Embryonic facial prominence (tissue), 1 donor: ENCODE measurements around the gene ATP6V0C.

ENCODE experiments used
- DNase-seq: peaks from one replicate; pipeline ENCODE4 v3.0.0-alpha.2; 2016; ENCODE audit errors: extremely low spot score

Gene ATP6V0C

GRCh38 chr16:2490190-2491105 is 23.3 kb upstream of the ATP6V0C start:
- DNase-seq, result no peak

DNA sequence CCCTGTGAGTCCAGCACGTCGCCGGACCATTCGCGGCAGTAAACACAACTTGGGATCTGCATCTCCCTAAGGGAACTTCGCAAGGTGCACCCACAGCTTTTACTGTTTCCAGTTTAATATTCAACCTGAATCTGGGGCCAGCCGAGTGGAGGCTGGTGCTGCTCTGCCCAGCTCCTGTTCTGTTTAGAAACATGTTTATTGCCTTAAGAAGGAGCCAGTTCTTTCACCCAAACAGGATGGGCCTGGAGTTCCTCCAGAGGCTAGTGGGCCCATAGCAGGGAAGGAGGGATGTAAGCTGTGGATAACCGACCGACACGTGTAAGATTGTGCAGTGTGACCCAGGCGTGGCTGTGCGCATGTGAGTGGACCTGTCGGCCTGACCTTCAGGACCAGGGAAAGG is 21.5 kb upstream of the ATP6V0C start:
- DNase-seq, result no peak

DNA sequence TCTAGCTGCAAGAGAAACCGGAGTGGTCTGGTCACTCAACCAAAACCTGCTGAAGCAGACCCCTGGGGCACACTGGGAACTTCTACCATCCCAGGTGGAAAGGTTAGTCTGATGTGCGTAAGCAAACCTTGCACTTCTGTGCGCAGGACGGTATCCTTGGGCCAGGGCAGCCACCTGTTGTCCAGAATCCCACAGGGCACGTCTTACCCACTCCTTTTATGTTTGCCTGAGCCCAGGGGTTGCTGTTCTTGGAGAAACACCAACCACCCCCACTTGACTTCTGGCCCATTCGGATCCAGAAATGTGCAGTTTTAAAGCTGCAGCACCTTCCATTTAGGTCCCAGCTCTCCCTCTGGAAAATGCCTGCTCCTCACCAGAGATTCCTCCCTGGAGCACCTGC is 20.1 kb upstream of the ATP6V0C start:
- DNase-seq, result no peak

- no peak for DNase-seq
These were observed 19.1 kb upstream of the ATP6V0C start for GRCh38 chr16:2494616-2495015.

- DNase-seq, result no peak
These were observed 18.7 kb upstream of the ATP6V0C start for GRCh38 chr16:2495041-2495440.

GRCh38 chr16:2496223-2497115 is 17.3 kb upstream of the ATP6V0C start:
- DNase-seq, result no peak

DNA sequence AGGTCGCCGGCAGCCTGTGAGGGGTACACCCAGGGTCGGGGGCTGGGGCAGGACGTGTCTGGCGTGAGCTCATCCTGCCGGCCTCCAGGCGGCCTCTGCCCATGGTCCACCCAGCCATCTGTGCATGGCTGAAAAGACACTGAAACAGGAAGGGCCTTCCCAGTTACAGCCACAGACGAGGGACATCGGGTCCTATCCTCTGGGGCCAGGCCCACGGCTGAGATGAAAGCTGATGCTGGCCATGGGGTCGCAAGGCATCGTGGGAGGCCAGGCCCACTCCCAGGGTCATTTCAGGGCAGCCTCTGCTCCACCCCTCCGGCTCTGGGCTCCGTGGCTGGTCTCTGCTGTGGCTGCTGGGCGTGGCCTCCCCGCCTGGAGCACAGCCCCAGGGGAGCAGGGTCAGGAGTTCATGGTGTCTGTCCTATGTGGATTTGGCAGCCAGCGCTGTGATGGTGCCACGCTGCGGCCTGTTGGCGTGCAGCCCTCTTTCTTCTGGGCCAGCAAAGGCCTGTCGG is 16.6 kb upstream of the ATP6V0C start:
- DNase-seq, result no peak

DNA sequence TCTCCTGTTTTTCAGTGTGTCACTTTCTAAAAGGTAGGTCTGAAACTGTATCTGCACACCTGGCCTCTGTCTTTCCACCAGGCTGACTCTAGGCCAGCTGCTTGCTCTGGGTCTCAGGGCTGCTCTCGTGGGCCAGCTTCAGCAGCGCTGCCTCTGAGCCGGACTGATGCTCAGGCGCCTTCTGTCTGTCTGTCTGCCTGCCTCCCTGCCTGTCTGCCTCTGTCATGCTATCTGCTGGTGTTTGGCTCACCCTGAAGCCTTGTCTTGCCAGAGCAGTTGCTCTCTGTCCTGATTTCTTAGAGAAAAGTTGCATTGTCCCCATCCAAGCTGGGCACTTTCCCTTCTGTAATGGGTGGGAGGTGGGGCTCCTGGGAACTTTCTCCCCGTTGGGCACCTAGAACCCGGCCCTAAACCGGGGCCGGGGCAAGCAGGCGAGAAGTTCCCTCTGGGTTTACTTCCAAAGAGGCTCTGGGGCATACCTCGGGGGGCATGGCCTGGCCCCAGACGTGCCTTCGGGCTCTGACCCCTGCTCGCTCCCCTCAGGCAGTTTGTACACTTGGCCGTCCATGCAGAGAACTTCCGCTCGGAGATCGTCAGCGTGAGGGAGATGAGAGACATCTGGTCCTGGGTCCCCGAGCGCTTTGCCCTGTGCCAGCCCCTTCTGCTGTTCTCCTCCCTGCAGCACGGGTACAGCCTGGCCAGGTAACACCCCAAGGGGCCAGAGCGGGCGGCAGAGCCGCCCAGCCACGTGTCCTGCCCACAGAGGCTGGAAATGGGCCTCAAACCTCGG is 15.9 kb upstream of the ATP6V0C start:
- no peak for DNase-seq

DNA sequence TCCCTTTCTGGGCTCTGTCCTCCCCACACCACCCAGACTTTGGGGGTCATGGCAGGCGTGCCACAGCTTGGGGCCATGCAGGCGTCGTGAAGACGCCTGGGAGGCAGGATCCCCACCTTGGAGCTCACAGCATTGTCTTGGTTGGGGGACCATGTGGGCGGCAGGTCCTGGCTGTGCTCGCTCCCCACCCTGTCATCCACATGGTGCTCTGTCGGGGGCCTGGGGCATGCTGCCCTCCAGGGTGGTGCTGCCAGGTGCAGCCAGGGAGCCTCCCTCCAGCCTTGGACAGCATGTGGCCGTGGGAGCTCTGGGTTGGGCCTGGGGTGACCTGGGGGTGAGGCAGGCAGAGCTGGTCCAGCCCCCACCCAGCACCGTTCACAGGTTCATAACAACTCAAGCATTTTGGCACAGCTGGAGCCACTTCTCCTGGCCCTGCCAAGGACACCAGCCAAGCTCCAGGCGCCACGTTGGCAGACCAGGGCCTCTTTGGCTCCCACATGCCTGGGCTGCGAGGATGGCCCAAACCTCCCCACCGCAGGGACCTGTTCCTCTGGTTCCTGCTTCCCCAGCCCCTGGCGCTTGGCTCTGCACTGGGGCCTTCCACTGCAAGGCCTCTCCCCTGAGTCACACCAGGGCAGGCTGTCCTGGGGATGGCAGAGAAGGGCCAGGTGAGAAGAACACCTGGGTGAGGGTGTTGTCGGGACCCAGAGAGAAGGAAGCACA is 15.1 kb upstream of the ATP6V0C start:
- no peak for DNase-seq

- DNase-seq, result no peak
These were observed 14.3 kb upstream of the ATP6V0C start for GRCh38 chr16:2499454-2499853.

GRCh38 chr16:2499890-2500429 is 13.8 kb upstream of the ATP6V0C start:
- DNase-seq, result no peak

DNA sequence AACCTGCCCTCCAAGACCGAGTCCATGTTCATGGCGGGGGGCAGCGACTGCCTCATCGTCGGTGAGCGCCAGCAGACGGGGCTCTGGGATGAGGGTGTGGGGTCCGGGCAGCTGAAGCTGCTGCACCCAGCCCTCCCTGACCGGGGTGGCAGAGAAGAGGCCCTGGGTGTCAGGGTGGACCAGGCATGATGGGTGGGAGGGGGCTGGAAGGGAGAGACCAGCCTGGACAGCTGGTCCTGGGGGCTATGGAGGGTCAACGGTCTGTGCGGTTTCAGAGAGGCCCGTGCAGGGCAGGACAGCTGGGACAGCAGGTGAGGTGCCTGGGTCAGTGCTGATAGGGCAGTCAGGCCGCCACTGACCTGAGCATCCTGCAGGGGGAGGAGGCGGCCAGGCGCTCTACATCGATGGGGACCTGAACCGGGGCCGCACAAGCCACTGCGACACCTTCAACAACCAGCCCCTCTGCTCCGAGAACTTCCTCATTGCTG is 13.3 kb upstream of the ATP6V0C start:
- no peak for DNase-seq

DNA sequence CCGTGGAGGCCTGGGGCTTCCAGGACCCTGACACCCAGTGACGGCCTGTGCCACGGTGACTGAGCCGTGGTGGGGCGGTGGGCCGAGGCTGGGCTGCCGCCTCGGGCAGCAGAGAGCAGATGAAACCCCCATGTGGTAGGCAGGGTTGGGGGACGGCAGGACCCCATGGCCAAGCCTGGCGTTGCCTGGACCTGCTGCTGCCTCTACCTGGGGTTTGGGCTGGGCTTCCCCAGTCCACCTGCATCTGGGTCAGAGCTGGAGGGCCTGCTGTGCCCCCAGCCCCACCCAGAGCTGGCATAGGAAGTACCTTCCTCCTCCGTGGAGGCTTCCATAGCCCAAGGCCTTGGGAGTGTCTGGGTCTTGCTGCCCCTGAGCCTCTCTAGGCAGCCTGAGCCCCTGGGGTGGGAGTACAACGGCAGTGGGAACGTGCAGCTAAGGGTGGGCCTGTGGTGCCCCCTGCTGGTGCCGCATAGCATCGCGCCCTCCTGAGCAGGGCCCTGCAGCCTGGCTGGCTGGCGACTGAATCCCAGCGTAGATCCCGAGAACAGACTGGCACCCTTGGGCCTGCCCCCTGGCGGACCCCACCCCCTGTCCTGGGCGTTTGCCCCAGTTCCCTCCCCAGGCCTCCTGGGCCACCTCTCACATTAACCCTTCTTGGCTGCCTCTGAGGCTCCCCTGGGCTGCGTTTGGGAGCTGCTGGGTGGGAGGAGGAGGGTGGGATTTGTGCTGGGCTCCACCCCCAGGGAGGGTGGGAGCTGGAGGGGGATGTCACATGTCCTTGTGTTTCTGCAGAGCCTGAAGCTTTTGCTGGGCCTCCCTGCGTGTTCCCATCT is 12.6 kb upstream of the ATP6V0C start:
- DNase-seq, result peak; percentile 60

DNA sequence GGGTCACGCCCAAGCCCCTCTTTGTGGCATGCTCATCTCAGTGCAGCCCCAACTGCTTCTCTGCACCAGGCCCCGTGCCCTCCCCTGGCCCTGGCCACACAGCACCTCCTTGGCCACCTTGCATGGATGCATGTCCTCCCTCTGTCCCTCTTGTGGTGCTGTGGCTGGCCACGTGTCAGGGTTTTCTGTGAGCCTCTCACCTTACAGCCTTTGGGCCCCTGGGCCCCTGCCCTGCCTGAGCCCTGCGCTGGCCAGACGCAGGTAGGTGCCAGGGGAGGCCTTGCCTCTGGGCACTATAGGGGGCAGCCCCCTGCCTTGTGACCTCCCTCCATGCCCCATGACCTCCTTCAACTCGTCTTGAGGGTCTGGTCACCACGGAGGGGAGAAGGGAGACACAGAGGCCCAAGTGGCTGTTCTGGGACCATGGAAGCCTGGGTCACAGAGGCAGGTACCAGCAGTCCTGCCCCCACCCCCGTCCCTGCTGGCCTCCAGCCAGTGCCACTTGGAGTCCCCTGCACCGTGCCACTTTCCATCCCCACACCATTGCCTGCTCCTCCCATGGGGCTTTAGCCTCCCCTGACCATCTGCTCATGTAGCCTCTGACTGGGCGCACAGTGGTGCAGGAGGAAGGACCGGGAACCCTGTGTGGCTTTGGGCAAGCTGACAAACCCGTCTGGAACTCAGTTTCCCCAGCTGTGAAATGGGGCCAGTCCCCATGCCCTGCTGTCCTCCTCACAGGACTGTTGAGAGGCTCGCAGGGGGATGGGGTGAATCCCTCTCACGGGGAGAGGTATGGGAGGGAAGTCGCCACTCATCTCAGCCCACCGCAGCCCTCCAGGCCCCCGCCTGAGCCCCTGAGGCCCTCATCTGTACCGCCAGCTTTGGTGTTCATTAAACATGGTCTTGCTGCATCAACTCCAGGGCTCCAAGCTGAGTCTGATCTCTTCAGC is 11.5 kb upstream of the ATP6V0C start:
- no peak for DNase-seq

- DNase-seq, result no peak
These were observed 8.1 kb upstream of the ATP6V0C start for GRCh38 chr16:2505695-2506094.

- DNase-seq, result no peak
These were observed 6.6 kb upstream of the ATP6V0C start for GRCh38 chr16:2507052-2507659.

- no peak for DNase-seq
These were observed 6.1 kb upstream of the ATP6V0C start for GRCh38 chr16:2507665-2508064.
